GM21390 (cell line): Measurements from ENCODE around the gene PRKD2.
A peak's percentile ranks its signal among the peaks of the same experiment; 100 is the strongest.
"Not testable (repeated sequence)": the region's sequence is repeated elsewhere in the genome, so short reads cannot be mapped to it uniquely, and the experiment has no call there.

Source experiments
- ATAC-seq: cut with Tn5 transposase; IDR thresholded peaks from one replicate; pipeline ENCODE4 v1.9.1; 2021; ENCODE audit not compliant: unreplicated experiment

PRKD2 gene

DNA sequence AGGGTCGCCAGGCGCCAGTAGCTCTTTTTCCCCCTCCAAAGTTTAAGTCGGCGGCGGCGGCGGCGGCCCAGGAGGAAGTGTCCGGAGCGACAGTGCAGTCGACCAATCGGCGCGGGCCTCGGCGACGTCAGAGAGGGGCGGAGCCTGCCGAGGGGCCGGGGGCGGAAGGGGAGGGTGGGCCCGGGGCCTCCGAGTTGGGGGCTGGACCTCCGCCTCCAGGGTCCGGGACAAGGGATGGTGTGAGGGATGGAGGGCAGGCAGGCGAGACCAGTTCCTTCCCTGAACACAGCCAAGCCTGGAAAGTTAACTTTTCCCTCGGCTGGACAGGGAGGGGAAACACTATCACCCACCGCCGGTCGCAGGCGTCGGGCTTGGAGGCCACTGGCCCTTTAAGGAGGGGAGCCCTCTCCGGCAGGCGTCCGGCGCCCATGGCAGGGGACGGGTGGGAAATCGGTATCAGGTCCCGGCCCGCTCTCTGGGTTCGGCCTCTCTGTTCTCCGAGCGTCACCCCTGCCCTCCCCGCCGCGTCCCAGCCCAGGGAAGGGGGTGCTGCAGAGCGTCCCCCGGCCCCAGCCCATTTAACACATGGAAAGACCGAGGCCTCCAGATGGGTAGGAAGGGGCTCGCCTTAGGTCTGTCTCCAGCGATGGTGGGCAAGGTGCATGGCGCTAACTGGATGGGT lies at the start of gene PRKD2:
Gene PRKD2 (minus strand): TSS at position 81 of the 682 bp plus-strand sequence. CDS start 744 bp downstream, outside the sequence.
- peak; percentile 28 for ATAC-seq

DNA sequence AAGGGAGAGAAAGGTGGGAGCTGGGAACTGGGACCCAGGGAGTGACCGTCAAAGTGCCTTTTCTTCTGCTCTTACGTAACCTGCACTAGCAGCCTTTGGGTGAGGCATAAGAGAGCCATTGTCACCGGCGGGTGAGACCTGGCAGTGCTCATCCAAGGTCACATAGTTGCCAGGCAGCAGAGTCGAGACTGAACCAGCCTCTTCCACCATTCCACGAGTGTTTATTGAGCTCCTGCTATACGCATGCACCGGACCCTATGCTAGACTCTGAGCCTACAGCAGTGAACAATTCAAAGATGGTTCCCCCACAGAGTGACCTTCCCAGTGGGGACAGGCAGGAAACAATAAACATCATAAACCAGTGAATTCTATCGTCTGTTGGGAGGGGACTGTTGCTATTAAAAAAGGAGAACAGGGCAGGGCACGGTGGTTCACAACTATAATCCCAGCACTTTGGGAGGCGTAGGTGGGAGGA lies 47.9 kb upstream of the PRKD2 start:
- no peak for ATAC-seq

DNA sequence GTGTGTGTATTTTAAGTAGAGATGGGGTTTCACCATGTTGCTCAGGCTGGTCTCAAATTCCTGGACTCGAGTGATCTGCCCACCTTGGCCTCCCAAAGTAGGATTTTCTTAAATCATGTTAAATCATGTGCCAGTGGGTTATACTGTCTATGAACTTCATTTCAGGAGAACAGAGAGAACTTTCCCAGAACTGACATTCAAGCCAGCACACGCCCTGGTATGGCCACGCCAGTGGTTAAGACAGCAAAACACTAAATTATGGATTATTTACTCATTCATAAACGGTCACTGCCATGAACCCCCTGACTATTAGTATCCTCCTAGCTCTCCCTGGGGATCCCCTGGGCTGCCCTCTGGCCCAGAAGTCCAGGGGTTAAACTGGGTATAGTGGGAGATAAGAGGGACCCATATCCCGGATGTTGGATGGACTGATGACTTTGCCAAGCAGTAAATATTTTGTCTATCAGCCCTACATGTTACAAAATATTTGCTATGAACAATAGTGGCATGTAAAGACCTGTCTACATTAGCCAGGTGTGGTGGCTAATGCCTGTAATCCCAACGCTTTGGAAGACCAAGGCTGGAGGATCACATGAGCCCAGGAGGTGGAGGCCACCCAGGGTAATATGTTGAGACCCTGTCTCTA lies 45.5 kb upstream of the PRKD2 start:
- ATAC-seq = no peak

DNA sequence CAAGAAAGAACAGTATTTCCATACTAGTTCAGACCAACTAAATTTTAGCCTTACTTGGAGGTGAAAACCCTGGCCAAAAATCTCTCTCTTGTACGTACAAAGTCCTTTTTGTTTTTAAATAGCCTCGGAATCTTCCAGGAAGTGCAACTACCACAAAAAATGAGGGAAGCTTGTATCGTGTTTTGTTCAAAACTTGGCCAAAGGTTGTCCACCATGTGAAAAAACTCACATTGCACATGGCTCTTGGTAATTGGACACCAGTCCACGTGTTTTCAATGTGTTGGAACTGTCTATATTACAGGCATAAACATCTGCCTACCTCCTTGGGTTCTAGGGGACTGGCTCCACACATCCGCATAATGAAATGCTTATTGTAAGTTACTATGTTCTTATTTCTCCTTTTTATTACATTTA lies 44.5 kb upstream of the PRKD2 start:
- ATAC-seq = no peak

DNA sequence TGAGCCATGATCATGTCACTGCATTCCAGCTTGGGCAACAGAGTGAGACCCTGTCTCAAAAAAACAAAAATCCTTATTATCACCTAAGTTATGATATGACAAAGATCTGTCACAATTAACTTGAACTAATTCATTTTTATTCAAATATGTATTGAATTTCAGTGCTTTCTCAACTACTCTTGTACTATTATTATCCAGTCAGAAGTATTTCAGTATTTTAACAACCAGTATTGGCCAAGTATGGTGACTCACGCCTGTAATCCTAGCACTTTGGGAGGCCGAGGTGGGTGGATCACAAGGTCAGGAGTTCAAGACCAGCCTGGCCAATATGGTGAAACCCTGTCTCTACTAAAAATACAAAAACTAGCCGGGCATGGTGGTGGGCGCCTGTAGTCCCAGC lies 44.0 kb upstream of the PRKD2 start:
- ATAC-seq = not testable (repeated sequence)

DNA sequence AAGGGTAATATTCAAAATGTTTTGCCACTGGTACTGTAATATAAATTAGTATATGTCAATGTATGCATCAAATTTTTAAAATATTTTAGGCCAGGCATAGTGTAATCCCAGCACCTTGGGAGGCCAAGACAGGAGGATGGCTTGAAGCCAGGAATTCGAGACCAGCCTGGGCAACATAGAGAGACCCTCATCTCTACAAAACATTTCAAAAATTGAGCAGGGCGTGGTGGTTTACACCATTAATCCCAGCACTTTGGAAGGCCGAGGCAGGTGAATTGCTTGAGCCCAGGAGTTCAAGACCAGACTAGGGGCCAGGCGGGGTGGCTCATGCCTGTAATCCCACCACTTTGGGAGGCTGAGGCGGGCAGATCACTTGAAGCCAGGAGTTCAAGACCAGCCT lies 43.4 kb upstream of the PRKD2 start:
- no peak for ATAC-seq

DNA sequence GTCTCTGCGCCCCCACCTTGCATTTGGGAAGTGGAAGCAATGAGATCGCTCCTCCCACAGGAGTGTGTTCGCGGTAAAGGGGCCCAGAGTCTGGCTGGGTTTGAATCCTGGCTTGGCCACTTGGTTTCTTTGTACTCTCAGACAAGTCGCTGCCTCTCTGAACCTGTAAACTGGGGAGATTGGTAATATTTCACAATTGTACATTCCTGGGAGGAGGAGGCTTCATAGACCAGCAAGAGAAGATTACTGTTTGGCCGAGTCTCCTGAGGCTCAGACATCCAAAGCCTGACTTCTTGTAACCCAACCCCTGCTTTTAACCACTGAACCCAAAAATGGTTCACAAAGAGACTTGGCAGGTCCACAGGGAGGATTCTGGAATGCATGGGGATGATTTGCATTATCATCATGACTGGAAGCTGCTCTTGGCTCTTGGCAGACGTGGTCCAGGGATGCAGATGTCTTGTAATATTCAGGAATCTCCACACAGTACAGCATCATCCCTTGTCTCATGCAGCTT lies 43.0 kb upstream of the PRKD2 start:
- no peak for ATAC-seq

DNA sequence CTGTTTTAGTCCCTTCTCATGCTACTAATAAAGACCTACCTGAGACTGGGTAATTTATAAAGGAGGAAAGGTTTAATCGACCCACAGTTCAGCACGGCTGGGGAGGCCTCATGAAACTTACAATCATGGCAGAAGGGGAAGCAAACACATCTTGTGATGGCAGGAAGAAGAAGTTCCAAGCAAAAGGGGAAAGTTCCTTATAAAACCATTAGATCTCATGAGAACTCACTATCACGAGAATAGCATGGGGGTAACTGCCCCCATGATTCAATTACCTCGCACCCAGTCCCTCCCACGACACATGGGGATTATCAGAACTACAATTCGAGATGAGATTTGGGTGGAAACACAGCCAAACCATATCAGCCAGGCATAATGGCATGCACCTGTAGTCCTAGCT lies 42.3 kb upstream of the PRKD2 start:
- ATAC-seq = no peak

DNA sequence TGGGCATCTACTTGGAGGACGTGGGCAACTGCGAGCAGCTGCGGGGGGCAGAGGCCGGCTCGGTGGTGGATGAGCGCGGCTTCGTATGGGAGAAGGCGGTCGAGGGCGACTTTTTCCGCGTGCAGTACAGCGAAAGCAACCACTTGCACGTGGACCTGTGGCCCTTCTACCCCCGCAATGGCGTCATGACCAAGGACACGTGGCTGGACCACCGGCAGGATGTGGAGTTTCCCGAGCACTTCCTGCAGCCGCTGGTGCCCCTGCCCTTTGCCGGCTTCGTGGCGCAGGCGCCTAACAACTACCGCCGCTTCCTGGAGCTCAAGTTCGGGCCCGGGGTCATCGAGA lies 39.6 kb upstream of the PRKD2 start:
- no peak for ATAC-seq

DNA sequence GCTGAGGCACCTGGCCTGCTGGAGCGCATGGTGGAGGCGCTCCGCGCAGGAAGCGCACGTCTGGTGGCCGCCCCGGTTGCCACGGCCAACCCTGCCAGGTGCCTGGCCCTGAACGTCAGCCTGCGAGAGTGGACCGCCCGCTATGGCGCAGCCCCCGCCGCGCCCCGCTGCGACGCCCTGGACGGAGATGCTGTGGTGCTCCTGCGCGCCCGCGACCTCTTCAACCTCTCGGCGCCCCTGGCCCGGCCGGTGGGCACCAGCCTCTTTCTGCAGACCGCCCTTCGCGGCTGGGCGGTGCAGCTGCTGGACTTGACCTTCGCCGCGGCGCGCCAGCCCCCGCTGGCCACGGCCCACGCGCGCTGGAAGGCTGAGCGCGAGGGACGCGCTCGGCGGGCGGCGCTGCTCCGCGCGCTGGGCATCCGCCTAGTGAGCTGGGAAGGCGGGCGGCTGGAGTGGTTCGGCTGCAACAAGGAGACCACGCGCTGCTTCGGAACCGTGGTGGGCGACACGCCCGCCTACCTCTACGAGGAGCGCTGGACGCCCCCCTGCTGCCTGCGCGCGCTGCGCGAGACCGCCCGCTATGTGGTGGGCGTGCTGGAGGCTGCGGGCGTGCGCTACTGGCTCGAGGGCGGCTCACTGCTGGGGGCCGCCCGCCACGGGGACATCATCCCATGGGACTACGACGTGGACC lies 39.1 kb upstream of the PRKD2 start:
- no peak for ATAC-seq

DNA sequence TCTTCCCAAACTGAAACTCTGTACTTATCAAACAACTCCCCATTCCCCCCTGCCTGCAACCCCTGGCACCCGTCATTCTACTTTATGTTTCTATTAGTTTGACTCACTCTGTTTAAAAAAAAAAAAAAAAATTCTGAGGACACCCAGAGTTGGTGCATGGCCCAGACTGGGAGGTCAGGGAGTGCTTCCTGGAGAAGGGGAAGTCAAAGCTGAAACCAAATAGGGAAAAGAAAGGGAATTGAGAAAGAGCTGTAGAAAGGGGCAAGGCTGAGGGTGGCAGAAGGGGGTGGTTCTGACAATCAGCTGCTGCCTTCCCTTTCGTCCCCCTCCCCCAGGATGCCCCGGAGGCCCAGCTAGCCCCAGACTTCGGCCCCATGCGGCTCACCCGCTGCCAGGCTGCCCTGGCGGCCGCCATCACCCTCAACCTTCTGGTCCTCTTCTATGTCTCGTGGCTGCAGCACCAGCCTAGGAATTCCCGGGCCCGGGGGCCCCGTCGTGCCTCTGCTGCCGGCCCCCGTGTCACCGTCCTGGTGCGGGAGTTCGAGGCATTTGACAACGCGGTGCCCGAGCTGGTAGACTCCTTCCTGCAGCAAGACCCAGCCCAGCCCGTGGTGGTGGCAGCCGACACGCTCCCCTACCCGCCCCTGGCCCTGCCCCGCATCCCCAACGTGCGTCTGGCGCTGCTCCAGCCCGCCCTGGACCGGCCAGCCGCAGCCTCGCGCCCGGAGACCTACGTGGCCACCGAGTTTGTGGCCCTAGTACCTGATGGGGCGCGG lies 38.4 kb upstream of the PRKD2 start:
- ATAC-seq = no peak

DNA sequence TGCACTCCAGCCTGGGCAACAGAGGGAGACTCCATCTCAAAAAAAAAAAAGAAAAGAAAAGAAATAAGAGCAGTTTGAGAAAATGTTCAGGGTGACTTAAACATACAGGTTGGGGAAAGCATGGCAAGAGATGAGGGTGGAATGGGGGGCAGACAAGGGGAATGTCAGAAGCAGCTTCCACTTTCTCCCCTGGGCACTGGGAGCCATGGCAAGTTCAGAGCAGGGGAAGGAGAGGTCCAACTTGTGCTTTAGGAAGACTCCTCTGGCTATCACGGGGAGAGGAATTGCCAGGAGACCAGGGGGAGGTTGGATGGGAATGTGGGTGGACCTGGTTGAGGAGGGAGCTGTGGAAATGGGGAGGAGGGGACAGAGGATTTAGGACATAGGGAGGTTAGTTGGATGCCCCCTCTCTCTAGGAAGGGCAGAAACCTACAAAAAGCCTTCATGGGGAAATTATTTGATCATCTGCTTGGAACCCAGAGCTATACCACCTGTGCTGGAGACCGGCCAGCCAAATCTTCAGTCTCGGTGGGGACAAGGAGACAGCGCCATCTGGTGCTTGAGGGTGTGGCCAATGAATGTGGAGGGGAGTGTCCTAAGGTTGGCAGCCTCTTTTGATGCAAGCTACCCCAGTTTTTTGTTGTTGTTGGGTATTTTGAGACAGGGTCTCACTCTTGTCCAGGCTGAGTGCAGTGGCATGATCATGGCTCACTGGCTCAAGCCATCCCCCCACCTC lies 36.7 kb upstream of the PRKD2 start:
- ATAC-seq = no peak

DNA sequence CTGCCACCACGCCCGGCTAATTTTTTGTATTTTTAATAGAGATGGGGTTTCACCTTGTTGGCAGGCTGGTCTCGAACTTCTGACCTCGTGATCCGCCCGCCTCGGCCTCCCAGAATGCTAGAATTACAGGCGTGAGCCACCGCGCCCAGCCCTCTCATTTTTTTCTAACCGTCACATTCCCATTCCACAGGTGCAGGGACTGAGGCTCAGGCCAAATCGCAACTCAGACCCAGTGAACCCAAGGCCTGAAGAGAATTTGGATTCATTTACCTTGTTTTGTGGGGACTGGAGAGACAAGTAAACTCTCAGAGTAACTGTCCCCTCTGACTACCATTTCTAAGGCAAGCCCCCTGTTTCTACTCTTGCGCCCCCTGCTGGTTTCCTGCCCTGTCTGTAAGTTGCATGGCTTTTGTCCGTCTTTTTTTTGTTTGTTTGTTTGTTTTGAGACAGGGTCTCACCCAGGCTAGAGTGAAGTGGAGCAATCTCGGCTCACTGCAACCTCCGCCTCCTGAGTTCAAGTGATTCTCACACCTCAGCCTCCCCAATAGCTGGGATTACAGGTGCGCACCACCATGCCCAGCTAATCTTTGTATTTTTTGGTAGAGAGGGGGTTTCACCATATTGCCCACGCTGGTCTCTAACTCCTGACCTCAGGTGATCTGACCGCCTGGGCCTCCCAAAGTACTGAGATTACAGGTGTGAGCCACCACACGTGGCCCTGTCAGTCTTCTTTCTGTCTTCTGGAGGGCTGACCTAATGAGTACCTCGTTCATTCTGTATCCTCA lies 31.6 kb upstream of the PRKD2 start:
- ATAC-seq = no peak

DNA sequence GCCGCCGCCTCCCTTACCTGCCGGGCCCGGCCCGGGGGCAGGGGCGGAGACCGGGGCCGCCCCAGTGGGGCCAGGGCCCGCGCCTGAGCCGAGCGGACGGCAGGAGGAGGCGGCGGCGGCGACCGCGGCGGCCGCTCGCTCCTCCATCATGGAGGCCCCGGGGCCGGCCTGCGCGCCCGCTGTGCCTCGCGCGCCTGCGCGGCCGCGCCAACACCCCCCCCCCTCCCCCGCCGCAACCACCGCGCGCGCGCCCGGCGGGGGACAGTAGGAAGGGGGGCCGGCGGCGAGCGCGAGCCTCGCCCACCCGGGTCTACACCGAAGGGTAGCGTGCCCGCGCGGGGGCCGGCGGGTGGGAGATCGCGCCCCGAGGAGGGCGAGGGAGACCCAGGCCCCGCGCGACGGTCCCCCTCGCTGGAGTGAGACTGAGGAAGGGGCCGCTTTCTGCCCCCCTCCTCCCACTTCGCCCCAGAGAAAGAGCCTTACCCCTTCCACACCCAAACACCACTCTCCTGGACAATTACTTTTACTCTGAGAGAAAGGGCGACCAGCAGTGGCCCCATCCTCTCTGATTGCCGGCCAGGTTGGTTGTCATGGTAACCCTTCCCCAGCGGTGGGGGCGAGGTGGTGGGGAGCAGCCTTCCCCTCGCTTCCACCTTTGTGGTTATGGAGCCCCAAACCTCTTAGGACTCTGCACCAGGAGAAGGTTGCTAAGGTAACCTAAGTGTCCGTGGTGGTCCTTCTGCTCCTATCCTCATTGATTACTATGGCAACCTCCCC lies 29.6 kb upstream of the PRKD2 start, which contains the start of gene STRN4:
Gene STRN4 (minus strand): TSS at position 170 of the 777 bp plus-strand sequence. CDS start 20 bp downstream, at position 150.
- ATAC-seq = no peak

DNA sequence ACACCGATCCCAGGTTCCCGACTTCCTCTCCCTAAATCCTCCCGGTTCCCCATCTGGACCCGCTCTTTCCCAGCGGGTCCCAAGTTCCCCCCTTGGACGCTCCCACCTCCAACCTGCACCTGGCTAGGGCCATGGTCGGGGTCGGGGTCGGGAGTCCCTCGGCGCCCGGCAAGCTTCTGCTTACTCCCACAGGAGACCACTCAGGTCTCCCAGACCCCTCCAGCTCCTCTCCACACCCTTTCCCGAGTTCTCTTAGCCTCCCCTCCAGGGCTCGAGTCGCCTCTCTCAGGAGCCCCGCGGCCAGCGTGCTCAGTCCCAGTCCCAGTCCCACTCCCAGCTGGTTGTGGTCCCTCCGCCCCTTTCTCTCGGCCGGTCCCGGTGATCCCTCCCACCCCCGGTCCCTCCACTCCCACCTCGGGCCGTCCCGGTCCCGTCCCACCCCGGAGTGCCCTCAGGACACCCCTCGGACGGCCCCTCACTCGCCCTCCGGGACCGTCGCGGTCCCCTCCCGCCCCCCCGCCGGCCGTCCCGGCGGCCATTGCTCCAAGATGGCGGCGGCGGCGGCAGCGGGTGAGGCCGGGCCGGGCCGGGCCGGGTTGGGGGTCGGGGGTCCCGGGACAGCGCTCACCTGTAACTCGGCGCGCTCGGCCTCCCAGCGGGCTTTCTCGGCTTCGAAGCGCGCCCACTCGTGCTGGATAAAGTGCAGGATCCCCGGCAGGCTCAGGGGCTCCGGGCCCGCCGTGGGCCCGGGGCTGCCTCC lies 28.8 kb upstream of the PRKD2 start, which contains the start of gene FKRP:
Gene FKRP (plus strand): TSS at position 537 of the 760 bp plus-strand sequence. CDS start 9,394 bp downstream, outside the sequence.
- ATAC-seq = no peak

DNA sequence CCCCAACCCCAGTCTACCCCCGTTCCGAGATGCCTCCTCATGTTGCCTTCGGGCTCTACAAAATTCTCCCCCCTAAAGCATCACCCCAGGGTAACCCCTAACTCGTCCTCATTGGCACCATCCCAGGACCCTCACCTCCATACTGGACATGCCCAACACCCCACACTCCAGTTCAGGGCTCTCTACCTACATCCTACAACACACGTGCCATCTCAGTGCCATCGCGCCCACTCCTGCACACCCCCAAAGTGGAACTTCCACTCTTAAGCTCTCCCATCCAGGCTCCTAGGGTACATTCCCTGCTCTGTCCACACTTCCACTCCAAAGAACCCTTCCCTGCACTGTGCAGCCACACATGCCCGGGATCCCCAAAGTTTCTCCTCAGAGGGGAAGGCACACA lies 28.1 kb upstream of the PRKD2 start:
- ATAC-seq = no peak

DNA sequence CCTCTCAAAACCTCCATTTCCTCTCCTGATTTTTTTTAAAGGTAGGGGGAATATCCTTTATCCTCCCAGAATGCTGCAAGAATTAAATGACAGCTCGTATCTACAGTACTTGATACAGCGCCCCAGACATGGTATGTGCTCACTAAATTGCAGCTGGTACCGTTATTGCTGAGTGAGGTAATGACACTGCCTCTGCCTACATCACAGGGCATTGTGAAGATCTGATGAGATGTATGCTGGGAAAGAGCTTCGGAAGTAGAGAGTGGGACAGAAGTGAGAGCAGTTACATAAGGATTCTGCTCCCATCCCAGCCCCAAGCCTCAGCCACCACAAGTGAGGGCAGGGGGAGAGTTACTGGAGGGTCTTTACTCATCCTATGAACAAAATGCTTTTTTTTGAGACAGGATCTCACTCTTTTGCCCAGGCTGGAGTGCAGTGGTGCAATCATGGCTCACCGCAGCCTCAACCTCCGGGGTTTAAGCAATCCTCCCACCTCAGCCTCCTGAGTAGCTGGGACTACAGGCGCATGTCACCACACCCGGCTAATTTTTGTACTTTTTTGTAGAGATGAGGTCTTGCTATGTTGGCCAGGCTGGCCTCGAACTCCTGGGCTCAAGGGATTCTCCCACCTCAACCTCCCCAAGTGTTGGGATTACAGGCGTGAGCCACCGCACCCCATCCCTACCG lies 27.2 kb upstream of the PRKD2 start:
- ATAC-seq = no peak
